ENCODE data around the gene OPTC. TPM values are rescaled to one million over a fixed set of nuclear protein-coding genes. Genes with fewer than 3 reads are reported as not detected.
"Not testable (repeated sequence)": the region's sequence is repeated elsewhere in the genome, so short reads cannot be mapped to it uniquely, and the experiment has no call there.

The OPTC gene, protein sequence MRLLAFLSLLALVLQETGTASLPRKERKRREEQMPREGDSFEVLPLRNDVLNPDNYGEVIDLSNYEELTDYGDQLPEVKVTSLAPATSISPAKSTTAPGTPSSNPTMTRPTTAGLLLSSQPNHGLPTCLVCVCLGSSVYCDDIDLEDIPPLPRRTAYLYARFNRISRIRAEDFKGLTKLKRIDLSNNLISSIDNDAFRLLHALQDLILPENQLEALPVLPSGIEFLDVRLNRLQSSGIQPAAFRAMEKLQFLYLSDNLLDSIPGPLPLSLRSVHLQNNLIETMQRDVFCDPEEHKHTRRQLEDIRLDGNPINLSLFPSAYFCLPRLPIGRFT
- not detected for total RNA-seq

- Mint-ChIP-seq H3K9me3 (no peaks in the 10 kb centered on the region), H3K4me1 (ENCODE audit: low read depth) (no peaks in the 10 kb centered on the region), H3K4me3 (no peak within 1 kb of the TSS), H3K27me3 (peaks cover 6% of the 10 kb centered on the region), H3K27ac (no peak within 1 kb of the TSS), H3K36me3 (no peaks in the 10 kb centered on the region)
- intact Hi-C loops (cut with micrococcal nuclease): no loop called here
- ChIA-PET POLR2A (no interaction called here), CTCF (interaction anchor here (1.5 to 2.6 kb wide), 4 partner anchors 9 to 227 kb away, joined by 3 to 10 read pairs (median 8); no protein-coding TSS in a partner anchor)
- no peak for DNase-seq
Measured at GRCh38 chr1:203493901-203494300, at the start of gene OPTC. Gene OPTC, plus strand, starts transcription at chr1:203494153. Its CDS starts 1,853 bp downstream, at chr1:203496006.

DNA sequence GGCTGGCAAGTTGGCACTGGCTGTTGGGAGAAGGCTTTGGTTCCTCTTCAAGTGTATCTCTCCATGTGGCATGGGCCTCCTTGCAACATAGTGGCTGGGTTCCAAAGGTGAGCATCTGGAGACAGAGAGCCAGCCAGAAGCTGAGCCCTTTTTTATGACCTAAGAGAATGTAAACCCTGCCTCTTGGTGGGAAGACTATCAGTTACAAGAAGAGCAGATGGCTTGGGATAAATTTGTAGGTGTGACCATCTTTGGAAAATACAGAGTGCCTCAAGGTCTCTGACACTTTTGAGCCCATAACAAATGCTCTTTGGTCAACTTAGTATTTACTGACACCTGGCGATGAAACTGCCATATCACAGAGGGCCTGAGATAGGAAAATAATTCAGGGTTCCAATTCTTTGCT, 49.8 kb upstream of the OPTC start:
- Mint-ChIP-seq H3K27me3 (peaks cover 16% of the 10 kb centered on the region), H3K4me1 (ENCODE audit: low read depth) (no peaks in the 10 kb centered on the region), H3K36me3 (no peaks in the 10 kb centered on the region), H3K27ac (no peak overlapping the region), H3K9me3 (peaks cover 4% of the 10 kb centered on the region), H3K4me3 (no peak overlapping the region)
- no peak for DNase-seq
- intact Hi-C loops (cut with micrococcal nuclease): no loop called here
- POLR2A ChIA-PET: no interaction called here
- CTCF ChIA-PET: no interaction called here

- Mint-ChIP-seq H3K9me3 (peaks cover 4% of the 10 kb centered on the region), H3K36me3 (no peaks in the 10 kb centered on the region), H3K27ac (no peak overlapping the region), H3K4me1 (ENCODE audit: low read depth) (no peaks in the 10 kb centered on the region), H3K27me3 (peaks cover 13% of the 10 kb centered on the region), H3K4me3 (no peak overlapping the region)
- intact Hi-C loops (cut with micrococcal nuclease): no loop called here
- ChIA-PET POLR2A (no interaction called here), CTCF (interaction anchor here (0.6 kb wide), 1 partner anchor 107 kb away, joined by 3 read pairs; no protein-coding TSS in a partner anchor)
- no peak for DNase-seq
Measured at GRCh38 chr1:203447151-203447550, 46.8 kb upstream of the OPTC start.

DNA sequence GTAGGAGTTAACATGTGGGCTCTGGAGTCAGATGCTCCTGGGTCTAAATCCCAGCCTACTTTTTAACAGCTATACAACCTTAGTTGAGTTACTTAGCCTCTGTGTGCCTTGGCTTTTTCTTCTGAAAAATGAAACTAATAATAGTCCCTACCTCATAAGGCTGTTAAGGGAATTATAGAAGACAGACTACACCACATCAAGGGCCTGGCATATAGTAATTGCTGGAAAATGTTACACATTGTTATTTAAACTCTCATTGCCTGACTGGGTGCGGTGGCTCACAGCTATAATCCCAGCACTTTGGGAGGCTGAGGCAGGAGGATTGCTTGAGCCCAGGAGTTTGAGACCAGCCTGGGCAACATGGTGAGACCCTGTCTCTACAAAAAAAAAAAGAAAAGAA, 46.4 kb upstream of the OPTC start:
- DNase-seq; CTCF ChIA-PET; intact Hi-C loops (cut with micrococcal nuclease); H3K9me3 Mint-ChIP-seq; POLR2A ChIA-PET; H3K4me3 Mint-ChIP-seq; H3K4me1 Mint-ChIP-seq (ENCODE audit: low read depth); H3K36me3 Mint-ChIP-seq; H3K27ac Mint-ChIP-seq: not testable (repeated sequence)
- H3K27me3 Mint-ChIP-seq: peaks cover 14% of the 10 kb centered on the region

- Mint-ChIP-seq H3K4me1 (ENCODE audit: low read depth) (no peaks in the 10 kb centered on the region), H3K36me3 (no peaks in the 10 kb centered on the region), H3K4me3 (no peak overlapping the region), H3K27ac (no peak overlapping the region), H3K9me3 (peaks cover 4% of the 10 kb centered on the region), H3K27me3 (peaks cover 18% of the 10 kb centered on the region)
- ChIA-PET CTCF (no interaction called here), POLR2A (no interaction called here)
- no peak for DNase-seq
- intact Hi-C loops (cut with micrococcal nuclease): no loop called here
Measured at GRCh38 chr1:203448521-203449061, 45.4 kb upstream of the OPTC start.

DNA sequence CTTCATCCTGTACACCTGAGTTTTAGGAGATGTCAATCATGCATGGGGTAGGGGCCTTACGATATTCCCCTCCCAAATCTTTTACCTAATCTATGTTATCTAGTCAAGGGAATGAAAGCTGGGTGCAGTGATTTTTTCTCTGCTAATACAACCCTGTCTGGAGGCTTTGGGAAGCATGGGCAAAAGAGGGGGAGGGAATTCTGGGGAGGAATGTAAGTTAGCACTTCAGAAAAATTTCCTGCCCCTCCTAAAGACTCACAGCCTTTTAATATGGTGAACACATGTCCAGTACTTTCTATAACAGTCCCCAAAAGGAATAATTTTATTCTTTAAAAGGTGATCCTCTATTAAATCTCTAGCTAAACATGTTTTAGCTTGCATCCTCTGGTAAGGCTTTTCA, 44.0 kb upstream of the OPTC start:
- H3K4me1 Mint-ChIP-seq (ENCODE audit: low read depth): no peaks in the 10 kb centered on the region
- ChIA-PET CTCF (interaction anchor here (0.9 to 1.3 kb wide), 2 partner anchors 38 to 182 kb away, joined by 3 to 4 read pairs; no protein-coding TSS in a partner anchor), POLR2A (no interaction called here)
- no peak overlapping the region for H3K27ac Mint-ChIP-seq
- peaks cover 19% of the 10 kb centered on the region for H3K27me3 Mint-ChIP-seq
- no peak for DNase-seq
- peaks cover 3% of the 10 kb centered on the region for H3K9me3 Mint-ChIP-seq
- H3K4me3 Mint-ChIP-seq: no peak overlapping the region
- intact Hi-C loops (cut with micrococcal nuclease): no loop called here
- H3K36me3 Mint-ChIP-seq: no peaks in the 10 kb centered on the region

- intact Hi-C loops (cut with micrococcal nuclease): no loop called here
- no peaks in the 10 kb centered on the region for H3K4me1 Mint-ChIP-seq (ENCODE audit: low read depth)
- no peak overlapping the region for H3K4me3 Mint-ChIP-seq
- H3K27me3 Mint-ChIP-seq: peaks cover 20% of the 10 kb centered on the region
- no peak for DNase-seq
- H3K27ac Mint-ChIP-seq: no peak overlapping the region
- CTCF ChIA-PET: interaction anchor here (0.9 to 1.3 kb wide), 2 partner anchors 37 to 183 kb away, joined by 3 to 4 read pairs; no protein-coding TSS in a partner anchor
- POLR2A ChIA-PET: no interaction called here
- H3K9me3 Mint-ChIP-seq: no peaks in the 10 kb centered on the region
- no peaks in the 10 kb centered on the region for H3K36me3 Mint-ChIP-seq
Measured at GRCh38 chr1:203450479-203451149, 43.3 kb upstream of the OPTC start.

GRCh38 chr1:203451836-203452784, 41.8 kb upstream of the OPTC start:
- H3K27me3 Mint-ChIP-seq: peaks cover 19% of the 10 kb centered on the region
- ChIA-PET CTCF (interaction anchor here (0.7 kb wide), 1 partner anchor 112 kb away, joined by 3 read pairs; no protein-coding TSS in a partner anchor), POLR2A (no interaction called here)
- no peaks in the 10 kb centered on the region for H3K36me3 Mint-ChIP-seq
- no peaks in the 10 kb centered on the region for H3K9me3 Mint-ChIP-seq
- intact Hi-C loops (cut with micrococcal nuclease): no loop called here
- no peaks in the 10 kb centered on the region for H3K4me1 Mint-ChIP-seq (ENCODE audit: low read depth)
- H3K4me3 Mint-ChIP-seq: no peak overlapping the region
- DNase-seq: no peak
- no peak overlapping the region for H3K27ac Mint-ChIP-seq

GRCh38 chr1:203453016-203453415, 40.9 kb upstream of the OPTC start:
- CTCF ChIA-PET: no interaction called here

GRCh38 chr1:203453616-203454015, 40.3 kb upstream of the OPTC start:
- intact Hi-C loops (cut with micrococcal nuclease): no loop called here
- Mint-ChIP-seq H3K4me1 (ENCODE audit: low read depth) (no peaks in the 10 kb centered on the region), H3K27me3 (peaks cover 25% of the 10 kb centered on the region), H3K4me3 (no peak overlapping the region), H3K9me3 (no peaks in the 10 kb centered on the region), H3K27ac (no peak overlapping the region), H3K36me3 (no peaks in the 10 kb centered on the region)
- no peak for DNase-seq
- CTCF ChIA-PET: no interaction called here
- POLR2A ChIA-PET: no interaction called here

More at GRCh38 chr1:203453016-203453415, 40.9 kb upstream of the OPTC start:
- POLR2A ChIA-PET: no interaction called here
- no peak overlapping the region for H3K4me3 Mint-ChIP-seq
- peaks cover 23% of the 10 kb centered on the region for H3K27me3 Mint-ChIP-seq
- H3K36me3 Mint-ChIP-seq: no peaks in the 10 kb centered on the region
- DNase-seq: no peak
- no peaks in the 10 kb centered on the region for H3K9me3 Mint-ChIP-seq
- intact Hi-C loops (cut with micrococcal nuclease): no loop called here
- H3K4me1 Mint-ChIP-seq (ENCODE audit: low read depth): no peaks in the 10 kb centered on the region
- H3K27ac Mint-ChIP-seq: no peak overlapping the region

GRCh38 chr1:203454986-203455471, 38.9 kb upstream of the OPTC start:
- ChIA-PET CTCF (interaction anchor here (1.1 kb wide), 1 partner anchor 187 kb away, joined by 3 read pairs; no protein-coding TSS in a partner anchor), POLR2A (no interaction called here)
- Mint-ChIP-seq H3K4me1 (ENCODE audit: low read depth) (no peaks in the 10 kb centered on the region), H3K9me3 (no peaks in the 10 kb centered on the region), H3K4me3 (no peak overlapping the region), H3K27ac (no peak overlapping the region), H3K36me3 (no peaks in the 10 kb centered on the region), H3K27me3 (peaks cover 26% of the 10 kb centered on the region)
- no peak for DNase-seq
- intact Hi-C loops (cut with micrococcal nuclease): no loop called here

Measured in activated CD4-positive, alpha-beta memory T cell treated with anti-CD3 and anti-CD28 coated beads for 36 hours (primary cell).